ENCODE measurements around the gene STAT5B. TPM values are rescaled to one million over a fixed set of nuclear protein-coding genes. Genes with fewer than 3 reads are reported as not detected.

The STAT5B gene
- polyA plus RNA-seq, 10 donors, result 30.4 to 51.6 (median 40.3) TPM

DNA sequence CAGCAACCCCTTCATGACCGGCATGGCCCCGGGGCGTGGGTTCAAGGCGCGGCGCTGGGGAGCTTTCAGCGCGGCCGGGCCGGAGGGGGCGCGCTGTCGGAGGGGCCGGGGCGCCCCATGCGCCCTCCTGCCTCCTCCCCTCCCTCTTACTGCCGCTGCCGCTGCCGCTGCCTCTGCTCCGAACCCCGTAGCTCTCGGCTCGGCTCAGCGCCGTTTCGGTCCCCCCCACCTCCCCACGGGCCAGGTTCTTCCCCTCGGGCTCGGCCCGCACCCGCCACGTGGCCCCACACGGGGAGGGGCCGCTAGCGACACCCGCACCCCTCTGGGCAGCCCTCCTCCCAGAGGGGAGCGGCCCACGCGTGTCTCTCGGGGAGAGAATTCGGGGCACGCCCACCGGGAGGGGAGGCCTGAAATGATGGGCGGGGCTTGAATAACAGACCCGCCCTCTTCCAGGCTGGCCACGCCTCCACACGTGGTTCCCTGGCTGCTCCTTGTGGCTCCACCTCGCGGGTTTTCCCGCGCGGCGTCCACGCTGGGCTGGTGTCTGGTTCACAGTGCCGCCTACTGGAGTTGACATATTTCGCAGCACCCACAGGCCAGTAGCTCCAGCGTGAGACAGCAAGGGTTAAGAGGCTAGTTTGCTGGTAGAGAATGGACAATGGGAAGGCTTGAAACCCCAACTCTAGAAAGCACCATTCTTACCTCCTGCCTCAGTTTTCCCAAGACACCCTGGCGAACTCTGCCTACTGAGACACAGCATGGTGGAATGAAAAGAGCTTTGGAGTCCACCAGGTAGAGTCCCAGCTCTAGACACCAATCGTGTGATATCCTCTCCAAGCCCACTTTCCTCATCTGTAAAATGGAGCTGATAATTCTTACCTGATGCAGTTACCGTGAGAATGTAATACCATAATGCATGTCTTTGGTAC is 95.0 kb downstream of the STAT5B start, which contains the start of gene KCNH4:
Gene KCNH4 (minus strand): TSS at position 221 of the 929 bp plus-strand sequence. CDS start 197 bp downstream, at position 24.
- peak; percentile 12 to 61 (median 37) for DNase-seq

DNA sequence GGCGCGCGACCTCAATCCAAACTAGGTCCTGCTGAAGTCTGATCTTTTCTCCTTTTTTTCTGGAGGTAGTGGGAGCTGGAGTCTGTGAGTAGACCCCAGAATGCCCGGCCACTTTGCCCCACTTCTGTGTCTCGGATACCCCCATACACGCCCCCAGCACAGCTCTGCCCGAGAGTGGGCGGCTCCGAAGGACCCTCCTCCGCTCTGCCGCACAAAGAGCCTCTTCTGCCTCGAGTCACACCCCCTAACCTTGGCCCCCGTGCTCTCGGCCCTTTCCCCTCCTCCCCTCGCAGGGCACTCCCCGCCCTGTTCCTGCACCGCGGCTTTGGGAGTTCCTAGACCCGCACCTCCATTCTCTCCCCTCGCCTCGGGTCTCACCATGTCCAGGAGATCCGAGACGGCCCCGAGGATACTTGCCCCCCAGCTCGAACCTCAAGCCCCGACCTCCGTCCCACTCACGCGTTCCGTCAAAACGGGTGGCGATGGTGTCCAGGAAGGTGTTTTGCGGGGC is 95.7 kb downstream of the STAT5B start:
- DNase-seq, result no peak

DNA sequence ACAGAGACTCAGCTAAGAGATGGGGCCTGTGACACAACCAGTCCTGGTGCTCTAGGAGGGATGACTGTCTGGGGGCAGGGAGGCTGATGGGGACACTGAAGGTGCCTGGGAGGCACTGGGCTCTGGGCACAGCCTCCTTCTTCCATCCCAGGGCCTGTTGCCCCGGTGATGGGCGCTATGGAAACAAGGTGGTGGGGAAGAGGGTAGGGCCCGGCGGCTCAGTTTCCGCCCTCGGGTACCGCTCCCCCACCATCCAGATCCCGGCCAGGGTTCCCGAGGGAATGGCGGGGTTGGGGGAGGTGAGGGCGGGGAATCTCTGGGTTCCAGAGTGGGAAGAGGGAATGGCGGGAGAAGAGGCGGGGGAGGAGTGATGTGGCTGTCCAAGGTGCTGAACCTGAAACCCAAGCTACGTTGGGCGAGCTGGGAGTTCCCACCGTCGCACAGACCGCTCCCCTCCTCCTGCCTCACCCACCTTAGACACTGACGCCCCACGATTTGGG is 96.2 kb downstream of the STAT5B start:
- peak; percentile 33 to 73 (median 48) for DNase-seq

- DNase-seq, result no peak
Measured at GRCh38 chr17:42179335-42179734, 96.9 kb downstream of the STAT5B start.

DNA sequence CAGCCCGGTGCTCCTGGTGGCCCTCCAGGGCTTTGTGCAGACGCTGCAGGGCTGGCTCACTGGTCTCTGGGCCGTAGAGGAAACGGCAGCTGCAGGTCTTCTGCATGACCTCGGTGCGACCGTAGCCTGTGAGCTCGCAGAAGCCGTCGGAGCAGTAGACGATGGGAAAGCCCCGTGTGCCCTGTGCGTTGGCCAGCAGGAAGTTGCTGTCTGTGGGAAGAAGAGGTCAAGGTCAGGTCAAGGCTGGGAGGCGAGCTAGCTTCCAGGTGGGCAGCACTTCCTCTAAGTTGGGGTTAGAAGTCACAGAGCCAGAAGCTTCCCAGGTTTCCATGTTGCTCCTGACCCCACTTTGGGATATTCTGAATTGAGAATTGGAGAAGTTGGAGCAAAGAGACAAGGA is 97.4 kb downstream of the STAT5B start:
- no peak for DNase-seq

GRCh38 chr17:42177684-42178083 is 98.5 kb downstream of the STAT5B start:
- no peak for DNase-seq

DNA sequence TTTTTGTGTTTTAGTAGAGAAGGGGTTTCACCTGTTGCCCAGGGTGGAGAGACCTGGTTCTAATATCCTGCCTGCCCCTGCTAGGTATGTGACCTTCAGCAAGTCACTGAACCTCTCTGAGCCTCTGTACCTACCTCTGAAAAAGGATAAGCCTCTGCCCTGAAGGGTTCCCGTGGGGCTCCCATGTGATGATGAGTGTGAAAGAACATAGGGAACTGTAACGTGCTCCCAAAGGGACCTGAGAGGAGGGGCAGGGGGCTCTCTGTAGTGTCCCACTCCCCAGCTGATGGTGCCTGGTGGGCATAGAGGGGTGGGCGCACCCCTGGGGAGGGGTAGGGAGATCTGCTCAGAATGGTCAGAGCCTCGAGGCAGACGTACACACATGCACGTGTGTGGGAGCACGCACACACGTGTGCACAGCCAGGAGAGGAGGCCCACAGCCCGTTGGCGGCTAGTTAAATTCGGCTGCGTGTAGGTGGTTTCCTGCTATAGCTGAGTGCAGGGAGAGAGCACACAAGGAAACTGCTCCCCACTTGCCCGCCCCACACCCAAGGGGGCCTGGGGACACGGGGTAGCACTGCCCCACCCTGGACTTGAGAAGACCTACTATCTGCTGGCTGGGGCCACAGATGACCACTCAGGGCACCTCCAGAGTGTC is 101.9 kb downstream of the STAT5B start:
- DNase-seq, result no peak

GRCh38 chr17:42171831-42172230 is 104.4 kb downstream of the STAT5B start:
- DNase-seq, result no peak

DNA sequence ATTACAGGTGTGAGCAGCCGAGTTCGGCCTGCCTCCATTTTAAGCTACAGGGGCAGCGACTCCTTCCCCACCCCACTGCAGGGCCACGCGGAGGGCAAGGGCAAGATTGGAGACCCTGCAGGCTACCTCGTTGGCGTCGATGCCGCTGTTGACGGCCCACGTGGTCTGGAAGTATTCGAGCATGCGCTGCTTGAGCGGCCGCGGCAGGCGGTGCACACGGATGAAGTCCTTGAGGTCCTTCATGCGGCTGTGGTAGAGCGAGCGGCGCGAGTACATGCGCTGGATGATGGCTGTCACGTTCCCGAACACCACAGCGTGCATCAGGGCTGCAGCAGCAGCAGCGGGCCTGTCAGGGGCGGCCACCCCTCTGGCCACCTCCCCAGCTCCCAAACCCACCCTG is 106.8 kb downstream of the STAT5B start:
- no peak for DNase-seq

DNA sequence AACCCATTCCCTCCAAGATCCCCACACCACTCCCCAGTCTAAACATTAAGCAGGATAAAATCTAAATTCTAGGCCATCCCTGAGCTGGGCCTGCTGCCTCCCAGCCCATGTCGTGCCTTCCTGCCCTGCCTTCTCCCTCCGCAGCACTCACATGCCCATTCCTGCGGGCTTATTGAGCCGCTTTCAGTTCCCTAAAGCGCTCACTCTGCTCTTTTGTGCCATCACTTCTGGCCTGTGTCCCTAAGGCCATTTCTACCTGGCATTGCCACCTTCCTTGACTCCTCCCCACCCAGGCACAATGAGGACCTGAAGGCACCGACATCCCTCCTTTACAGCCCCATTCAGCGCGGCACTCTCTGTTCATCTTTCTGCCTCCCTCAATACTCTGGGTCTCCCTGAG is 108.4 kb downstream of the STAT5B start:
- DNase-seq, result no peak

DNA sequence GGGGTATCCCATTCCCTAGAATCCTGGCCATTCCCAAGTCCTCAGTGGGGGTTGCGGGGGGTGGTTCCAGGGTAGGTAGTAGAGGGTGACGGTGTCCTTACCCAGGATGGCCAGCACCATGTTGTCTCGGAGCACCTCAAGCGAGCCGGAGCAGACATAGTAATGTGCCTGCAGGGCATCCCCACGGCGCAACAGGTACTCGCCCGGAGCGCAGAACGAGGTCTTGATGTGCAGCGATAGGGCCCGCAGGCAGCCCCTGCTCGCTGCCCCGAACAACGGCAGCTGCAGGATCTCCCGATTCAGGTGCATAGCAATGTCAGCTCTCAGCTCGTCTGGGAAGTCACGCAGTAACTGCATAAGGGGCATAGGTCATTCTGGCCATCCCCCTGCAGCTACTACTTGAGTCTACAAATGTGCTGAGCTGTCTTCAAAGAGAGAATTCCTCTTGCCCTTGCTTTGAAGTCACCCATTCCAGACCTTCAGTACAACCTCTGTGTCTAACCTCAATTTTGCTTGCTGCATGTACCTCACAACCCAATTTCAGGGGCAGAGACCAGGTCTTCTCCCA is 109.9 kb downstream of the STAT5B start:
- DNase-seq, result no peak

DNA sequence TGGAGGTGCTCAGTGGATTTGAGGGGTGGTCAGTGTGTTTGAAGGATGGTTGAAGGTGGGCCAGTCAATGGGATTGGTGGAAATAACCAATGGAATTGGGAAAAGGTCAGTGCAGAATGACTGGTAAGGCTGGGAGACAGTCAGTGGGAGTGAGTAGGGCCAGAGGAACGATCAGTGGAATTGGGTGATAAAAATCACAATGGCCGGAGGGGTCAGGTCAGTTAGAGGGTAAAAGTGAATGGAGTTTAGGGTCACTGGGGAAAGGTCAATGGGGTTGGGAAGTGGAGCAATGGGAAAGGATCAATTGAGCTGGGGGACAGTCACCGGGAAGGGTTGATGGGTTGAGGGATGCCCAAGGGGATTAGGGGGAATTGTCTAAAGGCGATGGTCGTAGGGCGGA is 110.4 kb downstream of the STAT5B start:
- no peak for DNase-seq

- no peak for DNase-seq
Measured at GRCh38 chr17:42163696-42164407, 112.3 kb downstream of the STAT5B start.

GRCh38 chr17:42163113-42163512 is 113.1 kb downstream of the STAT5B start:
- no peak for DNase-seq

DNA sequence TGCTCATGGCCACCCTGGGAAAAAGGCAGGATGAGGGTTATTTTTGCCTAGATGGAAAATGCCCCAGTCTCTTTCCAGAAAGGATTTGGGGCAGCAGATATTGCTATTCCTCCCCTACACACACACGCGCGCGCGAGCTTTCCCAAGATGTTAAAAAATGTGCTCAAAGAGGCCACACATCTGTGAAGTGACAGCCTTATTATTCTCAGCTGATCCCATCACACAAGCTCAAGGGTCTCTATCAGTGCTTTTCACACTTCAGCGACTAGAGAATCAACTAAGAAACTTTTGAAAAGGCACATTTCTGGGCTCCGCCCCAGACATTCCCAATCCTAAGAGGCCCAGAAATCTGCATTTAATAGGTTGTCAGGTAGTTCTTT is 115.7 kb downstream of the STAT5B start:
- DNase-seq, result no peak

GRCh38 chr17:42159796-42160530 is 116.2 kb downstream of the STAT5B start:
- no peak for DNase-seq

DNA sequence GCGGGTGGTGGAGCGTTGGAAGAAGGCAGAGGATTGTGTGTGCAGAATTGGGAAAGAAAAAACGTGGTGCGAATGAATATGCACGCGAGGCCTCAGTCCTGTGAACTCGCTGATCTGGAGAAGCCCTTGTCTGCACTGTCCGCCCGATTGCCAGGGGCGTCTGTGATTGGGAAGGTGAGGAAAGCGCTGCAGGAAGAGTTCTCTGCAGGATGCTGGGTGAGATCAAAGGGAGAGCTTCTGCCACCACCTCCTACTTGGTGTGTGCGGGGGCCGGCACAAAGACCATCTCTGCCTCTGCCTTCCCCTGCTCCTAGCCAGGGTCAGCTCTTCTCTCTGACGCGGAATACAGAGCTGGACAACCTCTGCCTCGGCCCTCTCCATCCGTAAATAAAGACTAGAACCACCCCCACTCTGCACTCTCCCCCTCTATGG is 120.6 kb downstream of the STAT5B start:
- DNase-seq, result peak in 1 of 3 donors; percentile 37

DNA sequence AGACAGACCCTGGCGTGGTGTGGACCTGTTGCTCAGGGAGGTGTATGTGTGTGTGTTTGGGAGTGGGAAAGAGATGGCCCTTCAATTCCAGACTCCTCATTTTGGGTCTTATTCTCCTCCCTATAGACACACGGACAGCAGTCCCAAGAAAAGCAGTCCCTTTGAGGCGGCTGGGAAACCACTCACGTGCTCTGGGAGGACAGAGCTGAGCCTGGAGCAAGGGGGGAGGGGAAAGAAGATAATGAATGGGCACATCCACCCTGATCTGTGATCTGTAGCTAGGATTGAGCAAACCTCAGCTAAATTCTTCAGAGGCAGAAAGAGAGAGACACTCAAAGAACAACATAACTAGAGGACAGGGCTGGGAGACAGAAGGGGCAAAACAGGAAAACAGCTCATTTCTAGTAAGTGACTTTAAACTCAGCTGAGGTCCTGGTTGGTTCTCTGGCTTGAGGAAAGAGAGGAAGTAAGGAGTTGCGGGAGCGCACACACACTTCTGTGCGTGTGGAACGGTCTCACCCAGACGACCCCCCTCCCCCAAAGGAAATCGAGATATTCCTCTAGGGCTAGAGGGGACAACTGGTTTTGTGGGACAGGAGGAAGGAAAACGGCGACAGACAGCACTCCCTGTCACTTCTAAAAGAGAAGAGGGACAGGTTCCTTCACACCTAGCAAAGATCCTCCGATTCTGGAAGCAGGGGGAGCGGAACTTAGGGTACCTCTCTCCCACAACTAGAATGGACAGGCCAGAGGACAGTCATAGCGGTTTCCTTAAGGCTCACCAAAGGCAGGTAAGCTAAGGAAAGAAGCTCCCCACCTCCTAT is 122.1 kb downstream of the STAT5B start:
- DNase-seq, result peak in 1 of 3 donors; percentile 22

Data from muscle of back (tissue), 11 donors.